Prostate gland (tissue), 2 donors: Measurements from ENCODE around the gene TMTC1.

Experiments used
- CTCF ChIP-seq, 4 experiments: fragments of 200-600 bp in 2 of 4; fragments of 450-650 bp in 2 of 4; sonication (generic) in 2 of 4; IDR thresholded peaks; 1 replicate in 3 of 4; 2 replicates in 1 of 4; pipeline ENCODE4 v1.5.1; 2016 to 2019; ENCODE audit warnings: antibody characterized with exemption in 4 of 4, mild to moderate bottlenecking in 2 of 4, moderate library complexity in 2 of 4
- POLR2A ChIP-seq: fragments of 450-650 bp; IDR thresholded peaks from one replicate; pipeline ENCODE4 v1.6.1; 2016; ENCODE audit warnings: antibody characterized with exemption, mild to moderate bottlenecking
- POLR2AphosphoS5 ChIP-seq: sonication (generic); formaldehyde crosslinking; IDR thresholded peaks from one replicate; pipeline ENCODE4 v1.6.1; 2017; ENCODE audit warnings: antibody characterized with exemption

GRCh38 chr12:29552994-29553748 is 230.6 kb downstream of the TMTC1 start:
- TF ChIP-seq CTCF (IDR thresholded peaks at IDR 0.05) (no peak), POLR2A (no peak), POLR2AphosphoS5 (no peak)
